MM.1S (cell line): ENCODE measurements around the gene GH2.

Experiments used
- DNase-seq: peaks from one replicate; pipeline ENCODE4 v3.0.0-alpha.2; 2015
- H2AFZ ChIP-seq: fragments of 300-600 bp; sonication (generic); 2 replicates; pipeline ENCODE4 v1.6.0; 2016; ENCODE audit warnings: antibody characterized with exemption, low read length
- H3F3A ChIP-seq: fragments of 300-600 bp; sonication (generic); 2 replicates; pipeline ENCODE4 v1.6.1; 2016; ENCODE audit warnings: mild to moderate bottlenecking, antibody characterized with exemption, low read length, moderate library complexity, mixed read lengths; ENCODE audit not compliant: insufficient read depth
- H3K27ac ChIP-seq: fragments of 300-600 bp; sonication (generic); 2 replicates; pipeline ENCODE4 v1.5.1; 2016; ENCODE audit warnings: mild to moderate bottlenecking, low read length
- H3K27me3 ChIP-seq: fragments of 300-600 bp; sonication (generic); replicated peaks from 2 replicates; pipeline ENCODE4 v1.6.0; 2016; ENCODE audit warnings: low read length; ENCODE audit not compliant: insufficient read depth
- H3K36me3 ChIP-seq: fragments of 300-600 bp; sonication (generic); replicated peaks from 2 replicates; pipeline ENCODE4 v1.6.1; 2016; ENCODE audit warnings: mild to moderate bottlenecking, low read length, mixed read lengths; ENCODE audit not compliant: insufficient read depth
- H3K4me1 ChIP-seq: fragments of 300-600 bp; sonication (generic); 2 replicates; pipeline ENCODE4 v1.6.1; 2016; ENCODE audit warnings: low read length, mixed read lengths
- H3K4me2 ChIP-seq: fragments of 300-600 bp; sonication (generic); 2 replicates; pipeline ENCODE4 v1.6.0; 2016; ENCODE audit warnings: low read depth, low read length
- H3K4me3 ChIP-seq: fragments of 300-600 bp; sonication (generic); 2 replicates; pipeline ENCODE4 v1.5.1; 2016; ENCODE audit warnings: low read length, mixed read lengths
- H3K79me2 ChIP-seq: fragments of 300-600 bp; sonication (generic); 2 replicates; pipeline ENCODE4 v1.6.1; 2016; ENCODE audit warnings: mixed run types, low read length, mixed read lengths
- H3K9ac ChIP-seq: fragments of 300-600 bp; sonication (generic); 2 replicates; pipeline ENCODE4 v1.6.1; 2016; ENCODE audit warnings: low read length, mixed read lengths
- H3K9me2 ChIP-seq: fragments of 300-600 bp; sonication (generic); replicated peaks from 2 replicates; pipeline ENCODE4 v1.6.1; 2016; ENCODE audit warnings: mild to moderate bottlenecking, low read length, mixed read lengths; ENCODE audit not compliant: insufficient read depth
- H3K9me3 ChIP-seq: fragments of 300-600 bp; sonication (generic); replicated peaks from 2 replicates; pipeline ENCODE4 v1.6.1; 2016; ENCODE audit warnings: mild to moderate bottlenecking, low read length, mixed read lengths; ENCODE audit not compliant: insufficient read depth
- H4K20me1 ChIP-seq: fragments of 300-600 bp; sonication (generic); 2 replicates; pipeline ENCODE4 v1.6.1; 2016; ENCODE audit warnings: mild to moderate bottlenecking, low read length, moderate library complexity, mixed read lengths; ENCODE audit not compliant: insufficient read depth
- EZH2 ChIP-seq: fragments of 300-600 bp; sonication (generic); optimal IDR thresholded peaks from 2 replicates; pipeline ENCODE3; 2017; ENCODE audit warnings: low read depth, mild to moderate bottlenecking, antibody characterized with exemption, low read length, mixed read lengths
- EZH2phosphoT487 ChIP-seq: fragments of 300-600 bp; sonication (generic); IDR thresholded peaks from 2 replicates; pipeline ENCODE4 v1.6.1; 2018; ENCODE audit warnings: antibody characterized with exemption, low read length
- TF ChIP-seq, protein P1 (sequence below): fragments of 300-600 bp; sonication (generic); IDR thresholded peaks from 2 replicates; pipeline ENCODE4 v1.5.1; 2016; ENCODE audit warnings: antibody characterized with exemption, low read length, mixed read lengths

Gene GH2

GRCh38 chr17:63834431-63835166 lies 47.1 kb downstream of the GH2 start:
- no peaks in the 10 kb centered on the region for H4K20me1 ChIP-seq
- no peak overlapping the region for H3K4me3 ChIP-seq
- TF ChIP-seq, protein P1, sequence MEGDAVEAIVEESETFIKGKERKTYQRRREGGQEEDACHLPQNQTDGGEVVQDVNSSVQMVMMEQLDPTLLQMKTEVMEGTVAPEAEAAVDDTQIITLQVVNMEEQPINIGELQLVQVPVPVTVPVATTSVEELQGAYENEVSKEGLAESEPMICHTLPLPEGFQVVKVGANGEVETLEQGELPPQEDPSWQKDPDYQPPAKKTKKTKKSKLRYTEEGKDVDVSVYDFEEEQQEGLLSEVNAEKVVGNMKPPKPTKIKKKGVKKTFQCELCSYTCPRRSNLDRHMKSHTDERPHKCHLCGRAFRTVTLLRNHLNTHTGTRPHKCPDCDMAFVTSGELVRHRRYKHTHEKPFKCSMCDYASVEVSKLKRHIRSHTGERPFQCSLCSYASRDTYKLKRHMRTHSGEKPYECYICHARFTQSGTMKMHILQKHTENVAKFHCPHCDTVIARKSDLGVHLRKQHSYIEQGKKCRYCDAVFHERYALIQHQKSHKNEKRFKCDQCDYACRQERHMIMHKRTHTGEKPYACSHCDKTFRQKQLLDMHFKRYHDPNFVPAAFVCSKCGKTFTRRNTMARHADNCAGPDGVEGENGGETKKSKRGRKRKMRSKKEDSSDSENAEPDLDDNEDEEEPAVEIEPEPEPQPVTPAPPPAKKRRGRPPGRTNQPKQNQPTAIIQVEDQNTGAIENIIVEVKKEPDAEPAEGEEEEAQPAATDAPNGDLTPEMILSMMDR, result peak; percentile 73
- TF ChIP-seq EZH2phosphoT487 (no peak), EZH2 (no peak)
- peaks cover 64% of the 10 kb centered on the region for H3K79me2 ChIP-seq
- H3K9ac ChIP-seq, result no peak overlapping the region
- peaks cover 6% of the 10 kb centered on the region; the same call in 1 of the 2 replicates for H3K4me1 ChIP-seq
- no peak overlapping the region for H2AFZ ChIP-seq
- H3K36me3 ChIP-seq, result peaks cover 7% of the 10 kb centered on the region; the same call in 1 of the 2 replicates
- H3K9me2 ChIP-seq, result no peaks in the 10 kb centered on the region
- DNase-seq, result peak; percentile 83
- no peak overlapping the region for H3K27ac ChIP-seq
- no peaks in the 10 kb centered on the region for H3K9me3 ChIP-seq
- peaks cover 11% of the 10 kb centered on the region; the same call in 1 of the 2 replicates for H3F3A ChIP-seq
- H3K4me2 ChIP-seq, result no peak overlapping the region
- H3K27me3 ChIP-seq, result no peaks in the 10 kb centered on the region

DNA sequence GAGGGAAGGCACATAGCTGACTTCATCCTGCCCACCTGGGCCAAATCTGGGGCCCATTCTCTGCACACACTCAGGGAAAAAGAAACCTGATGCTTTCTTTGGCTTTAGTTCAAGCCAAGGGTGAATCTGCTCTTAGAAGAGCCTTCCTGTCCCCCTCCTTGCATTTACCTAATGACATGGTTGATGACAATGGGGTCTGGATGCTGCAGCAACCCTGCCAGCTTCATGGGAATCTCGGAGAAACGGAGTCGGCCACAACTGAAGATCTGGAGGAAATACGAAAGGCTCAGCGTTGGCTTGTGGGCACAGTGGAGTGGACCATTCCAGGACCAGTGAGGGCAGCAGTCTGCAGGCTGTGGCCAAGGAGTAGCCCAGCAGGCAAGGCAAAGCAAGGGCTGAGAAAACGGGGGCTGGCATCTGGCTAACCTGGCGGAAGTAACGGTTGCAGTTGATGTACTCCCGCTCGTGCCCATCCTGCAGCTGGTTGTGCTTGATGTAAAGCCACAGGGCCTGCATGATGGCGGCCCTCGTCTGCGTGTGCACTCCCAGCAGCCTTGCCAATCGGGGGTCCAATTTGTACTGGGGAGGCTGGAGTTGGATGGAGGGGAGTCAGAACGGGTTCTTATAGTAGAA lies 47.9 kb downstream of the GH2 start:
- H3K27me3 ChIP-seq, result no peaks in the 10 kb centered on the region
- no peaks in the 10 kb centered on the region for H3K9me3 ChIP-seq
- no peak overlapping the region for H3K4me2 ChIP-seq
- no peaks in the 10 kb centered on the region for H4K20me1 ChIP-seq
- H3K9me2 ChIP-seq, result no peaks in the 10 kb centered on the region
- no peak overlapping the region for H3K9ac ChIP-seq
- no peak for DNase-seq
- H3K4me3 ChIP-seq, result no peak overlapping the region
- no peak overlapping the region for H3K27ac ChIP-seq
- no peak overlapping the region for H2AFZ ChIP-seq
- peaks cover 11% of the 10 kb centered on the region; the same call in 1 of the 2 replicates for H3F3A ChIP-seq
- peaks cover 8% of the 10 kb centered on the region for H3K4me1 ChIP-seq
- H3K79me2 ChIP-seq, result peaks cover 64% of the 10 kb centered on the region
- TF ChIP-seq, protein P1, result no peak
- TF ChIP-seq EZH2 (no peak), EZH2phosphoT487 (no peak)
- H3K36me3 ChIP-seq, result peaks cover 7% of the 10 kb centered on the region; the same call in 1 of the 2 replicates

DNA sequence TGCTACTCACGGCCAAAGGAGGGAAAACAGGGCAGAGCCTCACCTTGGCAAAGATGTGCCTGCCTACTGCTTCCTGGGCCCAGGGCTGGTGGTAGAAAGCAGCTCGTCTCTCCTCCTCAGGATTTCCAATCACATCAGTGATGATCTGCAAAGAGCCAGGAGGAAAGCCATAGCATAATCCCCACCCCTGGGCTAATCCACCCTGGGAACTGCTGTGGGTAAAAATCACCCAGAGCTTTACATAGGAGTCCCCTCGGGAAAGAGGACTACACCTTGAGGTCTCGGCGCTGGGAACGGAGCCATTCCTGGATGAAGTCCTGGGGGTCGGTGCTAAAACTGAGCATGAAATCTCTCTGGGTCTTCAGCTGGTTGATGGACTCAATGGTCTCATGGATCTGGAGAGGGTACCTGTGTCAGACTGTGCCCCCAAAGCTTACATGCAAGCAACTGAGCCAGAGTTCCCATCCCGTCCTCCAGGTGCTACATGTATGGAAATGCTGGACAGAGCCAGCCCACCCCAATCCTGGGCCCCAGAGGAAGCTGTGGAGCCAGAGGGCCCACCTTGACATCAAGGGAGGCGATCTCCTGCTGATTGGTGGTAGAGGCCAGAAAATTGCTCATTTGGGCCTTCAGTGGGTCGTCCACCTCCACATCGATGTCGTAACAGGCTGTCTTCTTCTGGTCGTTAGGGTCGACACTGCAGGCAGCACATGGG lies 48.6 kb downstream of the GH2 start:
- Histone ChIP-seq H3K36me3 (peaks cover 7% of the 10 kb centered on the region; the same call in 1 of the 2 replicates), H3K4me3 (no peak overlapping the region), H4K20me1 (no peaks in the 10 kb centered on the region), H3K9ac (no peak overlapping the region), H3K27ac (no peak overlapping the region), H3K4me1 (peaks cover 12% of the 10 kb centered on the region), H3K9me3 (no peaks in the 10 kb centered on the region), H3K27me3 (no peaks in the 10 kb centered on the region), H3K4me2 (no peak overlapping the region), H3F3A (peaks cover 11% of the 10 kb centered on the region; the same call in 1 of the 2 replicates), H3K79me2 (peaks cover 64% of the 10 kb centered on the region), H3K9me2 (no peaks in the 10 kb centered on the region), H2AFZ (no peak overlapping the region)
- DNase-seq, result no peak
- TF ChIP-seq EZH2phosphoT487, result no peak
- TF ChIP-seq EZH2, result no peak
- TF ChIP-seq, protein P1, result no peak
